HG03432 (cell line): ENCODE data around the gene SMAD7.

Experiments
- ATAC-seq: cut with Tn5 transposase; IDR thresholded peaks from one replicate; pipeline ENCODE4 v1.9.1; 2021; ENCODE audit warnings: mild to moderate bottlenecking, moderate library complexity; ENCODE audit not compliant: unreplicated experiment

SMAD7 gene

DNA sequence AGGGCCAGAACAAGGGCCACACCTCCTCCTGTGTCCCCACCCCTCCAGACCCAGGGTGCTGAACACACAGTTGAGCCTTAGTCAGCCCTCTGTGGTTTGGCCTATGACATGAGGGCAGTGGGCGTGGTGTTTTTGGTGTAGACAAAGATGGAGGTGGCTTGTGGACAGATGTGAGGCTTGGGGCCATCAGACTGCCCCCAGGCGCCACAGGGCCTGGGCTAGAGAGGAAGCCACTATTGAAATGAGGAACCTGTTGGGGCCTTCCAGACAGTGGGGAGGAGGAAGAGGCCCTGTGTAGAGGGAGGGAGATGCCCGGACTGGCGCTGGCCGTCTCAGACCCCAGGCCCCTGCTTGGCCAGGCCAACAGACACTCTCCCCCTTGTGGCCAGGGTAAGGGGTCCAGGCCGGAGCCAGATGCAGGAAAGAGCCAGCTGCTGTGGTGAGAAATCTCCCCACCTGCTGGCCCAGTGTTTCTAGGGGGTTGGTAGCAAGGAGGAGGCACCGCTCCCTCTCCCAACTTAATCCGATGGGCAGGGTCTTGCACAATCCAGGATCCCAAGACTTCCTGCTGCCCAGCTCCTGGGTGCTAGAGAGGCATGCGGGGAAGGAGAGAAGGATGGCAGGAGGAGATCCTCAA lies 53.8 kb downstream of the SMAD7 start:
- peak; percentile 56 for ATAC-seq

DNA sequence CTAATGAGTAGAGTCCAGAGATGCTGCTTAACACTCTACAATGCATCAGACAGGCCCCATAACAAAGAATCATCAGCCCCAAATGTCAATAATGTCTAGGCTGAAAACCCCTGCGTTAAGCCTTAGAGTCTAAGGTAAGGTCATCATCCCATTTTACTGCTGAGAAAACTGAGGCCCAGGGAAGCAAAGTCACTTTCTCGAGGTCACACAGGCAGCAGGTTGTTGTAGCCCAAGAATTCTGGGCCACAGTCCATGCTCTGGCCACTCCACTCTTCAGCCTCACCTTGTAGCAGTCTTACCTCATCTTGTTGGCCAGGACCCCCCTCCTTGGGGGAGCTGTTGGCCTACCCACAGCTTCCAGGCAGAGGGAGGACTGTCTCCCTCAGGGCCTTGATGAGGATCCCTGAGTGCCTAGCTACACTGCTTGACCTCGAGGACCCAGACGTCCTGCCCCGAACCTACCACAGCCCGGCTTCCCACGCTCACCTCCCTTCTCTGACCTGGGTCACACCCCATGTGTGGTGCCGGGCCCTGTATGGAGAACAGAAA lies 54.4 kb downstream of the SMAD7 start:
- no peak for ATAC-seq

DNA sequence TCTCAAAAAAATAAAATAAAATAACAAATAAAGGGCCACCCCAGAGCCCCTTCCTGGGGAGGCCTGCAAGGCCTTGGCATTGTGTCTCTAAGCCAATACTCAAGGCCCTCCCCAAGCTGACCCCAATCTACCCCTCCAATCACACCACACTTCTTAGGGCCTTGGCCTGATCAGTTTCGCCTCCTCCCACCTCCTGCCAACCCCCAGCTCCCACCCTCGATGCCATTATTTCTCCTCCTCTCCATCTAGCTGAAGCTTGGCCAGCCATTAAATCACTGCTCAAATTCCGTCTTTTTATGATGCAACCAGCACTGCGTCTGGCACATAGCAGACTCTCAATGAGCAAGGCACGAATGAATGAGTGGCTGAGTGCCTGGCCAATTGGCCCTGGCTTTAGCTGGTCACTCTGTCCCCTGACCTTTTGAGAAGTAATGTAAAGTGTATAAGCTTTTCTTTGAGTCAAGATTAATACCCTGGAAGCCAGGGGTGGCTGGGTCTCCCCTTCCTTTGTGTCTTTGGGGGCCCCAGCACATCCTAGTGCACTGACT lies 55.9 kb downstream of the SMAD7 start:
- no peak for ATAC-seq

DNA sequence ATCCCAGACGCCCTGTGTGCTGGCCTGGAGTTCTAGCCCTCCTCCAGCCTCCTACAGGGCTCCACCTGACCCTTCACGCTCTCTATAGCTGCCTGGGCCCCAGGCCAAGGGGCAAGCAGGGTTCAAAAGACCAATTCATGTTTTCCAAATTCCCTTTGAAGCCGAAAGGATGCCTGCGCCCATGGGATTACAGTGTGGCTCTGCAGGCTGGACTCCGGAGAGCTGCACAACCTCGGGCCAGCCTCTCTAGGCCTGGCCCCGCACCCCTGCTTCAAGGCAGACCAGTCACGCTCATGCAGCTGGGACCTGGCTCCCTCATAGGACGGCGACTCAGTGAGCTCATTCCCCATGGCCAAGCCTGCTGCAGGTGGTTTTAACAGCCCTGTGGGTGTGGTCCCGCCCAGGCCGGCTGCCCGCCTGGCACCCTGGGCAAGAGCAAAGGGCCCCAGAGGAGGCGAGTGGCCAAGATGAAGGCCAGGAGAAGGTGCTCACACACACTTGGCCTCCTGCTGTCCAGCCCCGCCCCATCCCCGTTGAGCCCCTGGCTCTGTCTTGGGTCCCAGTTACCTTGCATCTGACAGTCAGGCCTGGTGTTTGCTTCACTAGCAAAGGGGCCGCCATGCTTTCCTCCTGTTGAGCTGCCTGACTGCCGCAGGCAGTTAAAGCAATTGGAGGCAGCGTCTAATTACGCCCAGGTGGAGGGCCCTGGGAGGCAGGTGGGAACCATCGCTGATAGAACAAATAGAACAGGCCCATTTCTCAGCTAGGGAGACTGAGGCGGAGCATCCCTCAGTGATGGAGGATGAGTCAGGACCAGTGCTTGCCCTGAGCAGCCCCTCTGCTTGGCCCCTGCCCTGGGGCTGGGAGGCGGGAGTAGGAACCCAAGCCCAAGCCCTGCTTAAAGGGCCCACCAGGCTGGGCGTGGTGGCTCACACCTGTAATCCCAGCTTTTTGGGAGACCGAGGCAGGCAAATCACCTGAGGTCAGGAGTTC lies 56.9 kb downstream of the SMAD7 start:
- ATAC-seq = no peak

DNA sequence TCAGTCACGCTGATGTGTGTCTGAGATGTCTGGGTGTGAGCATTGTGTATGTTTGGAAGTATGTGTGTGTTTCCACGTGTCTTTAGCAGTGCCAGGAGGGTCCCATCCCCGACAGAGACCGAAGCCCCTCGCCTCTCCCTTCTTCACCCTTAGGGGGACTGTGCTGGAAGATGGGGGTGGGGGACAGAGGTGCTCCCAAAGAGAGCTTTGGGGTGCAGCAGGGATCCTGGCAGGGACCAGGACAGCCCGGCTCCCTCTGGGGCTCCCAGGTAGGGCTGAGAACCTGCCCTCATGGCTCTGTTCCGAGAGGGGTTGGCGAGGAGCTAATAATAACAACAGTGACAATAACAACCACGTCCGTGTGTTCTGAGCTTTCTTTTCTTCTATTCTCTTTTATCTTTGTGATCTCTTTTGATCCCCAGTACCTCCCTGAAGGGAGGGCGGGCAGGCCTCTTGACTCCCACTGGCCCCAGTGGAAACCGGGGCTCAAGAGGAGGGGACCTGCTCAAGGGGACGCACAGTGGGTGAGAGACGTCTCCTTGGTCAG lies 57.6 kb downstream of the SMAD7 start:
- no peak for ATAC-seq

DNA sequence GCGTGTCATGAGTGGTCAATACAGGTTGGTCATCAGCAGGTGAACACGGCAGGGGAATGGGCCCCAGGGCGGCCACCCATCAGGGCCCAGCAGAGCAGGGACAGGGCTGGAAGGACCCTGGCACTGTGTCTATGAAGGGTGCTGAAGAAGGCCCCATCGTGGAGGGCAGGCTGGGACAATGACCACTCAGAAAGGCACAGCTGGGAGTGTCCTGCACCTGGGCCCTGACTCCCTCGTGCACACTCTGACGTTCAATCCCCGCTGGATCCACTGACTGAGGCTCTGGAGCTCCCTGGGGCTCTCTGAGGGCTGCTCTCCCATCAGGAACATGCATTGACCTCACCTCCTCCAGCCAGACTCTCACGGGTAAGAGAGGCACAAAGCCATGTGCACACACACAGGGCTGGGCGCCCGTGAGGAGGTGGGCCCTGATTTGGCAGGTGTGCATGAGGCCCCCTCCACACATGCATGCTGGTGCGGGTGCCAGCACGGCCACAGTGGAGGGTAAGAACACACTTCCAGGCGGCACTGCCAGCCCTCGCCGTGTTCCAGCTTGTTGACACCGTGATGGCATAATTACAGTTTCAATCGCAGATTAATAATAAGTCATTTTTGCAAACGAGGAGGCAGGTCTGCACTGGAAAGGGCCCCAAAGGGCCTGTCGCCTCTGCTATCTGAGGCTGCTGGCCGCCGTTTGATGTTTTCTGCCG lies 58.5 kb downstream of the SMAD7 start:
- ATAC-seq = no peak

DNA sequence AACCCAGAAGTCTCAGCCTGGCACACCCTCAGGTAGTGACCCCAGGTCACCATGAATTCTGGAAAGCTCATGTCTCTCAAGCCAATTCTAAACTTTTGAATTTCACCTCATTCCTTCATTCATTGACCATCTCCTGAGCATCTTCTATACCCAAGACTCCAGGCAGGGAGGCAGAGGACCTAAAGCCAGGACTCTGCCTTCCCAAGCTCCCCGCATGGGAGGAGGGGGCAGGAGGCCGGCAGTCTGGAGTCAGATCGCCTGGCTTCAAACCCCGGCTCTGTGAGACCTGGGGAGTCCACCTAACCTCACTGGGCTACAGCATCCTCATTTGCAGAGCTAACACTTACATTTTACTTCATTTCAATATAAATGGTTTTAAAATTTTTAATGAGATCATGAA lies 59.0 kb downstream of the SMAD7 start:
- ATAC-seq = no peak

DNA sequence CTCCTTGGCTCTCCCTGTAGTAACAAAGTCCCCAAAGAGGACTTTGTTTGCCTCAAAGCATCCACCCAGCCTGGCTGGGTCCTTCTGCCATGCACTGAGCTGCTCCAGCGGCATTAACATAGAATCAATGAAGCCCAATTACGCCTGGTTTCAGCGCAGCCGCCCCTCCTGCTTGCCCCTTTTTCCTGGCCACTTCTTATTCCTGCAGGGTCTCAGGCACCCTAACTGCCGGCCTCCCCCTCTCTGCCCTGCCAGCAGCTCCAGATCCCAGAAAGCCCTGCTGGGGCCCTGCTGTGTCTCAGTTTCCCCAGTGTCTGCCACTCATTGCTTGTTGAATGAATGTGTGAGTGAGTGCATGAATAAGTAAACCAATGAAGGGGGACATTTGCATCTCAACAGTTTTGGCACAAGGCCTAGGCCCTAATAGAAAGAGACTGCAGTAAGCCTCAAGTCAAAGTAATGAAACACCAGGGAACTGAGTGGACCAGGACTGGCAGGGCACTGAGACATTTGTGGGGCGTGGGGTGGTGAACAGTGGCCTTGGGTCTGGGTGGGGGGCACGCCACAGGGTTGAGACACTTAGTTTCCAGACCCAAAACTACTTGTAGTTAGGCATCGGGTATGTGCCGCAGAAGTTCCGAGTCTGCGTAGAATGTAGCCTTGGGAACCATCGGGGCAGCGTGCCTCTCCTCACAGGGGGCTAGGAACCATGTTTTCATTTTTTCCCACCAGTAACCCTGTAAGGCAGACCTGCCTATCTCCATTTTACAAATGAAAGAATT lies 60.6 kb downstream of the SMAD7 start:
- no peak for ATAC-seq

DNA sequence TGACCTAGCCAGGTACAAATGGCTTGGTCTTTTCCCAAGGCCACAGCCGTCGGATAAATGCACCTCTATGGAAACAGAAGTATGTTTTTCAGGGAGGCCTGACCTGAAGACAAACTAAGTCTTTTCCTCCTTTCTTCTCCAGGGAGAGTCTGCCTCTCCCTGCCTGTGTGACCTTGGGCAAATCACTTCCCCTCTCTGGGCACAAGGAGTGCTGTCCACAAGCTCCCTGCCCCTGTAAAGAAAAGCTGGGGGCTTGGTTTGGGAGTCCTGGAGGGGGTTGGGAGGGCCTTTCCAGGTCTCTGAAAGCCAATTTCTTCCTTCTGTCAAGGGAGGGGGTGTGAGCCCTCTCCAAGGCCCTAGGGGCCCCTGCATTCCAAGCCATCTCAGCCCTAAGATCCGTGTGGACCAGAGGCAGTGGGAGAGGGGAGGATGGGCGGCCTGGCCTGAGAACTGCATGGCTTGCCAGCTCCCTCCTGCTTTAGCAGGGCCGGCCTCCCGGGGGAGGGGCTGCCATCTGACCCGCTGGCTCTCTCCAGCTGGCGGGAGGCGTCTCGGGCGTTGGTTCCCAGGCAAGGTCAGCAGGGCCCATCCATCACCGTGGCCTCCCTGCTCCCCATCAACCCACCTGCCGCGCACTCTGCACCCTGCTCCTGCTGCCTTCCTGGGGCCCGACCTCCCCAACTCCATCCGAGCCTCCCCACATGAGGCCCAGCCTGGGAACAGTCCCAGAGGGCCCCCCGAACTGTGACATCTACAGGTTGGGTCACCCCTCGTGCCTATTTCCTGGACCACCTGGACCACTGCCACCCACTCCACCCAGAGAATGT lies 61.4 kb downstream of the SMAD7 start:
- no peak for ATAC-seq

DNA sequence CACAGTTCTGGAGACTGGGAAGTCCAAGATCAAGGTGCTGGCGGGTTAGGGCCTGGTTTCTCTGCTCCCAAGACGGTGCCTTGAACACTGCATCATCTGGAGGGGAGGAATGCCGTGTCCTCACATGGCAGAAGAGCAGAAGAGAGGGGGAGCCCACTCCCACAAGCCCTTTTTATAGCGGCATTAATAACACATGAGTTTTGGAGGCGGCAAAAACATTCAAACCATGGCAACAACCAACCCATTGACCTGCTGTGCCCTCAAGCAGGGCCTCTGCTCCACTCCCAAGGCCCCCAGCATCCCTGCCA lies 62.0 kb downstream of the SMAD7 start:
- ATAC-seq = no peak

DNA sequence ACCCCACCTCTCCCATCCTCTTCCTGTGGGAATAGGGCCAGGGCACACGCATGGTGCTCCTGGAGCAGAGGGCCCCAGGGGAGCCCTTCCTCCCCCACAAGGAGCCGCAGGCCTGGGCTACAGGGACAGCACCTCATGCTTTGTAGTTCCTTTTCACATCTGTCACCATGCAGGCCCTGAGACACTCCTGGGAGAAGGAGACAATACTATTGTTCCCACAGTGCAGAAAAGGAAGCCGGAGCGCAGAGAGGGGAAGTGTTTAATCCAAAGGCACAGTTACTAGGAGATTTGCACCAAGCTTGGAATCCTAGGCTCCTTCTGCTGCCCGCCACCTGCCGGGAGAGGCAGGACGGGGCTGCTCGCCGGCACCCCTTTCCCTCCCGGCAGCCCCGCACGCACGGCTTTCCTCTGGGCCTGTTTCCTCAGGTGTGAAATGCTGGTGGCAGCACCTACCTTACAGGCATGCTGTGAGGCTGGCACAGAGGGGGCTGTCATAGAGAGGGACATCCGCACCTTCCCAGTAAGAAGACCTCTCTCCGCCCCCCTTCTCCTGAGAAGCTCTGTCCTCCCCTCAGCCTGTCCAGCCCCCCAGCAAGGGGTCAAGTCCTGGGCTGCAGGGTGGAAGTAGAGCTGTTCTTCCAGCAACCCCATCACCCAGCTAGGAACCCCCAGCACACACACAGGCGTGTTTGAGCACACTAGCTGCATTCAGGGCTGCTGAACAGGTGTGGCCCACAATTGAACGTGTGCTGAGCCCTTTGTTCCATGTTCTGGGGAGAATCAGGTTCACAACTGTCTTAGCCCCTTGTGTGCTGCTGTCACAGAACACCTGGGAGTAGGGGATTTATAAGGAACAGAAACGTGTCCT lies 62.6 kb downstream of the SMAD7 start:
- ATAC-seq = no peak

DNA sequence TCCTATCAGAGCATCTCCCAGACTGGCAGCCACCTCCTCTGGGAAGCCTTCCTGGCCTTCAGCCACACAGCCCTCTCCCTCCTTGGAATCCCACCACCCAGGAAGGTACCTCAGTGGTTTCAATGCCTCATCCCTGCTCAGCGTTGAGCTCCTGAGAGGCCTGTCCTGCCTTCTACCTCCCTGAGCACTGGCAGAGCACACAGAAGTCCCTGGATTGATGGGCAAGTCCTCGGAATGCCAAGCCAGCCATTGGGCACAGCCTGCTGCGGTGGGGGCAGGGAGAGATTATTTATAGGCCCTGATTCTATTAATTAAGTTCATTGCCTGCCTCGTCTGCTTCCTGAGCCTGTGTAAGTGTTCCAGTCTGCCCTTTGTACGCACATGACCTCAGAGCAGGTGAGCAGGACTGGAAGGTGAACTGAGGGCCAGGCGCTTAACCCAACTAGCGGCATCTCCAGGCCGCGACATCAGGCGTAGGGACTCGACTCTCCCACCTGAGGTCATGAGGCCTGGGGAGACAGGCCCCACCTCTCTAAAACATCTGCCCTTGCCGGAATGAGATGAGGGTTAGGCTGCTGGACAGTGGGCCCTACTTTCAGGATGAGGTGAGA lies 63.4 kb downstream of the SMAD7 start:
- no peak for ATAC-seq

DNA sequence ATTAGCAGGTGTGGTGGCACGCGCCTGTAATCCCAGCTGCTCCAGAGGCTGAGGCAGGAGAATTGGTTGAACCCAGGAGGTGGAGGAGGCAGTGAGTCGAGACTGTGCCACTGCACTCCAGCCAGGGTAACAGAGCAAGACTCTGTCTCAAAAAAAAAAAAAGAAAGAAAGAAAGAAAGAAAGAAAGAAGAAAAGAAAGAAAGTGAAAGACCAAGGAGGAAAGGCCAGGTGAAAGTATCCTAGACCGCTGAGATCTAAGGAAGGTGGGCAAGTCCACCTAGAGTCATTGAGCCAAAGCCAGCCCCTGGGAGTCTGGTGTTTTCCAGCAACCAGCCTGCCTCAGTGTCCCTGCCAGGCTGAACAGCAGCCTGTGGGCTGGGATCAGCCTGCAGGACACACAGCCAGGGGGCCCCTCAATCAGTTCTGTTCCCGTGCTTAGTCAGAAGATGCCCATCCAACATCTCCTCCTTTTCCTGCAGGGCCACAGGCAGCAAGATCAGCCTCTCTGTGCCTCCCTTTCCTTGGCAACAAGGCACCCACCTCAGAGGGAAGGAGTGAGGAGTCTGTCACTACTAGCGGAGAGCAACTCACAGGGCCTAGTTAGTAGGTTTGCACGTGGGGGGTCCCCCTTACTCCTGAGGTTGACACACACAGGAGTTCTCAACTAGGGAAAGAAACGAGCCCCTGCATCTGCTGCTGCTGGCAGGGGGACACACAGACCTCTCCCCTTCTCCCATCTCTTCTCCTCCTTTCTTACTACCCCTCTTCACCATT lies 64.1 kb downstream of the SMAD7 start:
- ATAC-seq = no peak

DNA sequence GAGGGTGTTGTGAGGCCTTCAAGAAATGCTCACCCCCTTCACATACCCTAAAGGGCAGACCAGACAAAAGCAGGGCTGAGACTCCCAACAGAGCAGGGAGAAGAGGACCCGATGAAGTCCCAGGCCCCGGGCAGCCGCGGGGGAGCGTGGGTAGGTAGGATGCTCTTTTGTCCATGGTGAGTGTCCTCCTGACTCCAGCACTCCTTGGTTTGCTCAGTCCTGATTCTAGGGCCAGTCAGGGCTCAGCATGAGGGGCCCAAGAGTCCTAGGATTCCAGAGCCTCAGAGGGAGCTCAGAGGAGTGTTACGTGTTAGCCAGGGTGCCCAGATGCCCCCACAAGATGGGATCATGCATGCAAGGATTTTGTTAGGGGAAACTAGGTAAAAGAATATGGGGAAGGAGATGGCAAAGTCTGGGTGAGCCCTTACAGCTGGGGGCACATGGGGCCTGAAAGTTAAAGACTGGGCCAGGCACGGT lies 64.8 kb downstream of the SMAD7 start:
- no peak for ATAC-seq

DNA sequence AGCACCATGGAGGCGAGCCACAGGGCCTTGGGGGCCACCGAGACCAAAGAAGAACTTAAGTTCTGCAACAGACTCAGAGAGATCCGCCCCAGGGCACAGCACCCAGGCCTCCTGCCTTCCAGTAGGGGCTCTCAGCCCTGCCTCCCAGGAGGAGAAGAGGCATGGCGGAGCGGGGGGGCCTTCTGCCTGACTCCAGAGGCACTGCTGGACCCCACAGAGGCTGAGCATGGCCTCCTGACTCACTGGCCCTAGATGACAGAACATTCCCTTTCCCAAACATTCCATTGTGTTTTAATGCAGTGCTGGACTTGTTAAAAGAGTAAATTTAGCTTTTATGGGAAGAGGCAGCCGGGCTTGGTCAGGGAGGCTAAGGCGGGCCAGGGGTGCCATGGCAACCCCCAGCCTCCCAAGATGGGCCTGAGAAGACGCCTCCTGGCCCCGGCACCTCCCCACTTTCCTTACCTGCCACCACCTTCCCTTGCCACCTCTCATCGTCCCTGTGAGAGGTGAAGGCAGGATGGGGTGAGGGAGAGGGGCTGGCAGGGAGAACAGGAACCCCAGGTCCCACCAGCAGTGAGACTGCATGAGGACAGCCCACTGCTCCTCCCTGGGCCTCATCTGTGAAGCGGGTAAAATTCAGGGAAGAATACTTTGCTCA lies 65.4 kb downstream of the SMAD7 start:
- no peak for ATAC-seq

DNA sequence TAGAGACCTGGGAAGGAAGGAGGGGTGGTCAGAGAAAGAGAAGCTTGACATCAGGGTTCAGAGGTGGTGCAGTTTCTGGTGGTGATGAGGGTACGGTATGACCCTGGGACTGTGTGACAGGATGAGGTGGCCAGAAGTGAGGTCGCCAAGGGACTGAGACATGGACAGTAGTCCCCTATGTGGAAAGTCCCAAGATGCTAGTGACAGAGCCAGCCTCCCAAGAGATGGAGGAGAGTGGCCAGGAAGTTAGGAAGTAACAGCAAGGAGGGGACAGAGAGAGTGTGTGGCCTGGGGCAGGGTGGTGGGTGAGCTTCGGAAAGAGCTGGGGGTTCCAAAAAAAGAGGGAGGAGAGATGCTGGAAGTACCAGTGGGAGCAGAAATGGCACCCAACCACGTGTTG lies 66.0 kb downstream of the SMAD7 start:
- no peak for ATAC-seq

DNA sequence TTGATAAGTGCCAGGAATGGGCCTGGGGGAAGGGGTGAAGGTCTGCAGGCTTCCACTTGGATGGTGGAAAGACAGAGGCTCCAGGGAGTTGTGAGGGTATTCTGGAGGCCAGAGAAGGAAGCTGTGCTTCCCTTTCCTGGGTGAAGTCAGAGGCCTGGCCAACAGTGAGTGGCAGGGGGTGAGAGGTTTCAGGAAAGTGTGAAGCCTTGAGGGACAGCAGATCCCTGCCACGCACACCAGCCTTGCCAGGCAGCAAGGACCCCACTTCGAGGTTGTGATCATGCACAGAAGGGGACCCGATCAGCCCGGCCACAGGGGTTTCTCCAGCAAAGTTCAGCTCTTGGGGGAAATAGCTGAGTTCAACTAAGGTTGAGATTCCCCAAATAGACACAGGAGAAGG lies 66.5 kb downstream of the SMAD7 start:
- no peak for ATAC-seq
